Activated T-cell treated with anti-CD3 and anti-CD28 coated beads, Interleukin-2, amount 50 U/mL, for 1 hour (primary cell): ENCODE measurements around the gene ZNF236.
"Not testable (repeated sequence)": the region's sequence is repeated elsewhere in the genome, so short reads cannot be mapped to it uniquely, and the experiment has no call there.

Experiments
- DNase-seq: peaks from one replicate; pipeline ENCODE4 v3.0.0-alpha.2; 2020

Gene ZNF236

GRCh38 chr18:77012806-77013541 is 190.6 kb downstream of the ZNF236 start:
- DNase-seq = no peak

GRCh38 chr18:77013811-77014521 is 191.6 kb downstream of the ZNF236 start:
- no peak for DNase-seq

DNA sequence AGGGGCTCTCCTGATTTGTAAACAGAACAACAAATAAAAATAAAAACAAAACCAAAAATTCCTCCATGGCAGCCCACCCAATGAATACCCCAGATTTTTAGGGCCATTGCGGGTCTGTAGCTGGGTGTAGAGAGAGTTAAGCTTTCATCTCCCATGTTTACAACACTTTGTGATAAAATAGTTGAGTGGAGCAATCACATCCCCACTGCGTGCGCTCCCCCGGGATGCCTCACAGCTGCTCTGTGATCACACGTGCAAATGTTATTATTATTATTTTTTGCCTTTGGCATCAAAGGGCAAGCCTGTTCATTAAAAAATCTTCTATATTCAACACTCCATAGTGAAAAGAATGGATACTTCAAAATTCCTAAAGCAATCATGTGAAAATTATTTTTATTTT is 192.2 kb downstream of the ZNF236 start:
- no peak for DNase-seq

DNA sequence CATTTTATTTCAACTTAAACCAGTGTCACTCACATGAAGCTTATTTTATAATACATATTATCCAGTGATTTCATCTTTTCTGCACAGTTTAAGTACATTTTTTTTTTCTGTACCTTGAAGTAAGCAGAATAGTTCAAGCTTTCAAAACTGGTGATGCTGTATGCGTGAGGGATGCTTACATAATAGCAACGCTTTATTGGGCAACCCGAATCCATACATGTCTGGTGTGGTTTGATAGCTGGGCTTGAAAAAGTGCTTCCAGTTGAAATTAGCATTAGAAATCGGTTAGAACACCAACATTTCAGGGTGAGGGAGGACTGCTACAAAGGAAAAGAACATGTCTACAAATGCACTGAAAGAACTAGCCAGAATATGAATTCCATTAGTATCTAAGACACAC is 192.8 kb downstream of the ZNF236 start:
- DNase-seq = no peak

DNA sequence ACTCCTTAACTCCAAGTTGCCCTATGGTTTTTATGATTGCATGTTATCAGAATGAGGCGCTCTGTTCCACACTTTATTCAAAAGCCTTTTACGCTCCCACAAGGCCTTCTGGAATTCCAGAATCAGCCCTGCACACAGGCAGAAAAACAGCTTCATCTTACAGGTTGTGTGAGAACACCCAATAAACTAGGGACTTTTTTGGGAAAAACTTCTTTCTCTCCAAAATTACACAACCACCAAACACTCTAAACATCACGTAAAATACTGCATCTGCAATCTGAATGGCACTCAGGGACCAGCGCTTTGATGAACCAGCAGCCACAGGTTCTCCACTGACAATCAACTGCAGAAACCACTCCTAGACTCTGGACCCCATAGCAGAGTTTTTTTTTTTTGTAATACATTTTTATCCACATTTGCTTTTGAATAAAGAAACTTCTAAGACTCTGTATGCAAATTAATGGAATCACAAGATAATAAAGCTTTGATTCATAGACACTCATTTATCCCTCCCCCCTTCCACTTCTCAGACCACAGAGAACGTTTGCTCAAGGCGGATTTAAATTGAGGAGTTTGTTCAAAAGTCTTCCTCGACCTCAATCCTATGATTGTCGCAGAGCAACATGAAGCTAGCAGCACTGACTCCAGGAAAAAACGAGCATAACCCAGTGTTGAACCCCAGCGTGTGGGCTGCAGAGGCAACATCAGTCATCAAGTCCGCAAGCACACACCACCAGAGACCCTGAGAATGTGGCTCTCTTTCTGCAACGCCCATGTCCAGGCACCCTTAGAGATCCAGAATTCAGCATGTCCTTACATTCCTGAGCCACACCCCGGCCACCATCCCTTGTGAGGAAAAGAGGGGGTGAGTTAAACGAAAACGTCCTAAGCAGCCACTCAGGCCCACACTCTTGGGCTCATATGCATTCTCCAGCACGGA is 193.7 kb downstream of the ZNF236 start:
- no peak for DNase-seq

DNA sequence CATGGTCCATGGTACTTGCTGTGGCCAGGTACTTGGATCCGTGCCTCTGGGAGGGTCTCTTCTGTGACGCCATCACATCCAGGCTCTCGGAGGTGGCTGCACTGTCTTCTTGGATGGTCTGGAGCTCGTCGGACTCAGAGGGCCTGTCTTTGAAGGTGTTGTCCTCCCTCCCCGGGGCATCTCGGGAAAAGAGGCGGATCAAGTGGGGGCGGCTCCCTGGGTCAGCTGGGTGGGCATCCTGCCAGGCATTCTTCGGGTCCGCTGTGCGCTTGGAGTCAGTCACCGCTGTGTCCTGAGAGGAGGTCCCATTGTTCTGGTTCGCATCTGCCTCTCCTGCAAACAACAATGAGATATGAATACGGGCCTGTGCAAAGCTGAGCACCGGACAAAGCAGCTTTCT is 194.6 kb downstream of the ZNF236 start:
- no peak for DNase-seq

DNA sequence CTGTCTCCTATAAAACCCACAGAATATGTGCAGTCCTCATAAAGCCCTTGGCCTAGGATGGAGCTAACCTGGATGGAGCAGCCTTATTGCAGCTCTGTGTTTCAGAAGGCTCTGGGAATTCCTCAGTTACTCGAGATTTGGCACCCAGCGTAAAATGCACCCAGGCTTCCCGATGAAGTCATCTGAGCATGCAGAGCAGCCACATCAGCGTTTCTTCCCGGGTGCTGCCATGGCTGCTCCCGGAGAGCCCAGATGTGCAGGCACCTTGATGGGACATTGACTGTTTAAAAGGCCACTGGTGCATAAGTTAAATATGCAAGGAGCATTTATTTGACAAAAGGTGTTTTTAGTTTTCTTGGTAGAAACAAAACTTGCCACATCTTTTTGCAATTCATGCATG is 195.0 kb downstream of the ZNF236 start:
- DNase-seq = no peak

DNA sequence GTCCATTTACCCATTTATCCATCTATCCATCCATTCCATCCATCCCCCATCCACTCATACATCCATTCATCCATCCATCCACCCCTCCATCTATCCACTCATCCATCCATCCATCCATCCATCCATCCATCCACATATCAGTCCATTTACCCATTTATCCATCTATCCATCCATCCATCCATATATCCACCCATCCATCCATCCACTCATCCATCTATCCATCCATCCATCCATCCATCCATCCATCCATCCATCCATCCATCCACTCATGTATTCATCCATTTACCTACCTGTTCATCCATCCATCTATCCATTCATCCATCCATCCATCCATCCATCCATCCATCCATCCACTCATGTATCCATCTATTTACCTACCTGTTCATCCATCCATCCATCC is 196.3 kb downstream of the ZNF236 start:
- DNase-seq = not testable (repeated sequence)

DNA sequence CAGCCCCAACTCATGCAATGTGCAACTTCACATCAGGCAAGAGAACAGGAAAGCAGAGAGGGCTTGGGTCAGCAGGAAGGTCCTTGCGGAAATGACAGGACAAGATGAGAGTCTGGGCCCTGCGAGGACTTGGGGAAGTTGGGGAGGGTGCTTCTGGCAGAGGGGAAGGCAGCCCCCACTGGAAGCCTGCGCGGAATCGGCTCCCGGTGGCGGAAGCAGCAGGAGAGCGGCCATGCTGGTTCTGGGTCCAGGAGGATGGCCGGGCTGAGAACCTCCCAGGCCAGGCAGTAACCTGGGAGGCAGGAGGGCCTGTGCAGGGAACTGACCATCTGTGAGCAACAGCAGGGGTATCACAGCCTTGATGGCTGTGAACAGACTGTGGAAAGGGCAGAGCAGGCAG is 197.3 kb downstream of the ZNF236 start:
- no peak for DNase-seq
